ENCODE data around the gene TPCN1.

The TPCN1 gene

GRCh38 chr12:113287146-113287898, 66.1 kb downstream of the TPCN1 start:
- DNase-seq (ENCODE audit: low read depth) = no peak

- DNase-seq (ENCODE audit: low read depth) = no peak
These were observed 66.6 kb downstream of the TPCN1 start for GRCh38 chr12:113287899-113288282.

DNA sequence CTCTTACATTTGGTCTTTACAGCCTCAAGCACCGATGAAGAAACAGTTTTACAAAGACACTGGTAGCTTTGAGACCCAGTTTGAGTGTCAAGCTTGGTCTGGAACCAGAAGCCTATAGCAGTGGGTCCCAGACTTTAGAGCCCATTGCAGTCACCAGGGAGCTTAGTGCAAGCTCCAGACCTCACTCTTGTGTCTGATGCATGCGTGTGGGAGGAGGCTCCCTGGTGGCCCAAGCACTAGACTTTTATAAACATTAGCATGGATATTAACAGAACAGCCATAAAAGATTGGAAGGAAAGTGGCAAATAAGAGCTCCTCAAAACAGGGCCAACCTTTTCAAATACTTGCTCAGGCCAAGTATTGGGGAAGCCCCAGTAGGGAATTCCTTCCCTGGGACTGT, 68.1 kb downstream of the TPCN1 start:
- DNase-seq (ENCODE audit: low read depth) = no peak

DNA sequence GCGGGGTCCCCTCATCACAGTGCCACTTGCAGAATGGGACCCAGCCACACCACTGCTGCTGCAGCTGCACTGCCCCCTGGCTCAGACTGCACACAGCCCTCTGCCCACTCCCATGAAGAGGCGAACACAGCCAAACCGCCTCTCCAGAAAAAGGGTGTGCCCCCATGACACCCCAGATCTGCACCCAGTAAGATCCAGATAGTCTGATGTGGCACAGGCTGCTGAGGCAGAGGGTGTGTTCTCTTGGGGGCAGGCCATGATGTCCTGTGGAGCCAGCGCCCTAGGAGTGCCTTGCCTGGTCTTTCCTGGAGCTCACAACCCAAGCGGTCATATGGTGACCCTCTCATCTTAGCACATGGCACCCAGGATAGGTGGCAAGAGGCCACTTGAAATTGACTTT, 69.2 kb downstream of the TPCN1 start:
- no peak for DNase-seq (ENCODE audit: low read depth)

DNA sequence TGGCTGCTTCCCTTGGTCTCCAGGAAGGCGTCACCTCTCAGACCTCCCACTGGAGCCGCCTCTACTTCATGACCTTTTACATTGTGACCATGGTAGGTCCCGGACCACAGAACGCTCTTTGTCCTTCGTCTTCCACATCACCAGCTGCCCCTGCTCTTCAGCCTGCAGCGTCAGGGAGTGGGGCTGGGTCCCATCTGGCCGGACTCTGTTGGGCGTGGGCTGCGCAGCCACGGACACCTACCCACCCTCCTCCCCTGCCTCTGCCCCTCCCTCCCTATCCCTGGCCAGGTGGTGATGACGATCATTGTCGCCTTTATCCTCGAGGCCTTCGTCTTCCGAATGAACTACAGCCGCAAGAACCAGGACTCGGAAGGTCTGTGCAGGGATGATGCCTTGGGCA, 70.3 kb downstream of the TPCN1 start:
- no peak for DNase-seq (ENCODE audit: low read depth)

DNA sequence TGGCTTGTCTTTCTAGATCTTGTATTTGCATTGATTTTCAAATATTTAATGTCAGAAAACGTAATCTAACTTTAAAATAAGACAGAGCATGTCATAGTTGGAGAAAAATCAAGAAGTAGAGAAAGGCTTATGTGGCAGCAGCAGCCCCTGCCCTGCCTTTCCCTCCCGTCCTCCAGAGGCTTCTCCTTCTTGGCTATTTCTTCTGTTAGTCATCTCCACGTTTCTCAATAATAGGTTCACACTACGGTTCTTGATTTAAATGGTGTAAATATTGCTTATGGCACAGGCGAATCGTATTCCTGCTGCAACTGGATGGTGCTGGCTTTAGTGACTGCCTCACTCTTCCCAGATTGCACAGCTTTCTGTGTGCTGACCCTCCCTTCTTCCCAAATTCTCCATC, 70.8 kb downstream of the TPCN1 start:
- DNase-seq (ENCODE audit: low read depth) = no peak

GRCh38 chr12:113292547-113292946, 71.3 kb downstream of the TPCN1 start:
- no peak for DNase-seq (ENCODE audit: low read depth)

DNA sequence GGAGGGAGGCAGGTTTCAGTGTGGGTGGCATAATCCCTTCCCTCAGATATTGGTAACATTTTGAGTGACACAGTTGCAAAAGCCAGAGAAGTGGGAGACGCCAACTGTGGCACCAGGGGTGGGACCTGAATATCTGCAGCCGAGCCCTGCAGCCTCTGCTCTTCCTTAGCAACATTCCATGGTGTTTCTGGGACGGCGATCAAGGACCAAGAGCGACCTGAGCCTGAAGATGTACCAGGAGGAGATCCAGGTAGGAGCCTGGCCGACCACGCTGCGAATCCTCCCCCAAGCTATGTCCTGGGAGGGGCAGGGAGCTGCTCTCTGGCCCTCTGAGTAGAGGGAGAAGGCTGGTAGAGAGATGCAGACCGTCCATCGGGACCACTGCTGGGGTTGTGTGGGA, 71.8 kb downstream of the TPCN1 start:
- DNase-seq (ENCODE audit: low read depth) = no peak

- no peak for DNase-seq (ENCODE audit: low read depth)
These were observed 74.8 kb downstream of the TPCN1 start for GRCh38 chr12:113295886-113296556.

DNA sequence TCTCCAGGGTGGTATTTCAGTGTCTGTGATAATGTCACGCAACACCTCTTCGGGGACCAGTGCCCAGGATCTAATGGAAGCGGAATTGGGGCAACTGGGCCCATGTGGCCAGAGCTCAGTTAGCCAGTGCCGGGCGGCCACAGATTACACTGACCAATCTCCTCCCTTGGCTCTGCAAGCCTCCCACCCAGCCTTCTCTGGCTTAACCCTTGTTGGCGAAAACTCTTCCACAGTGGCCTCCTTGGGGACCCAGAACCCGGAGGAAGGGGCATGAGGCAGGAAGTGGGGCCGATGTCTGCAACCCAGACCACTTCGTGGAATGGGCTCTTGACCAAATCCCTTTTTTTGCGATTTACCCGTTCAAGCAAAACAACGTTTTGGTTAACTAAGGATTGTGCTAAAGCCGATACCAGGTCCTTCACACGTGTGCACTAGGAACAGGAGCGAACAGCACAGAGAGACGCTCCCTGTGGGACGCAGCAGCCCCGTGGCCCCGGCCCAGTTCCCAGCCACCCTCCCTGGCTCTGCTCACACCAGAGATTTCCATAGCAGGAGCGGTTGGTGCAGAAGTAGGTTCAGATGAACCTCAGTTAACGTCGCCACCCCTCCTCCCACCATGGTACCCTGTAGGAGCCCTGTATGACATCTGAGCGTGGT, 75.4 kb downstream of the TPCN1 start:
- DNase-seq (ENCODE audit: low read depth) = no peak

DNA sequence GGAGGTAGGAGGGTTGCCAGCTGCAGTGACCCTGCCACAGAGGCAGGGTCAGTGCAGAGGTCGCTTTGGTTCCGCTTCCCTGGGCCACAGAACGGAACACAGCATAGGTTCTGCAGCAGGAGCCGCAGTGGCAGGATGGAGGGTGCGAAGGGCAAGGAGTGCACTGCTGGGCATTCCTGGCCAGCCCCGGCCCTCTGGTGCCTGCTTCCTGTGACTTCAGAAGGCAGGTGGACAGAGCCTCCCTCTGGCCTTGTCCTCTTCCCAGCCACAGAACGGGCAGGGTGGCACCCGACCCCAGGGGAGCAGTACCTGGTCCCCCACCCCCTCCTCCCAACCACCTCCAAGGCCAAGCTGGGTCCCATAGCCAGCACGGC, 75.9 kb downstream of the TPCN1 start:
- no peak for DNase-seq (ENCODE audit: low read depth)

- DNase-seq (ENCODE audit: low read depth) = no peak
These were observed 76.6 kb downstream of the TPCN1 start for GRCh38 chr12:113297621-113298471.

DNA sequence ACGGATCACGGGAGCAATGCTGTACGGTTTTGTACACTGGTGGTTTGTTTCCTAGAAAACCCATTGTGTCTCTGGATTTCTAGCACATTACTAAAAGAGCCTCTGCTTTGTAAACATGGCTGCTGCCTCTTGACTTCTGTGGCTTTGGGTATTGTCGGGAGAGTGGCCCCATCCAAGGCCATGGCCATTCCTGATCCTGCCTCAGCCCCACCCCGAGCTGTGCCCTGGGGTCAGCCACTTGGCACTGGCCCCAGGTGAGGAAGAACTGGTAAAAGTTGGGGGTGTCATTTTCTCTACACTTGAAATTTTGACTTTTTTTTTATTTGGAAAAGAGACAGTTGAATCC, 77.2 kb downstream of the TPCN1 start:
- no peak for DNase-seq (ENCODE audit: low read depth)

DNA sequence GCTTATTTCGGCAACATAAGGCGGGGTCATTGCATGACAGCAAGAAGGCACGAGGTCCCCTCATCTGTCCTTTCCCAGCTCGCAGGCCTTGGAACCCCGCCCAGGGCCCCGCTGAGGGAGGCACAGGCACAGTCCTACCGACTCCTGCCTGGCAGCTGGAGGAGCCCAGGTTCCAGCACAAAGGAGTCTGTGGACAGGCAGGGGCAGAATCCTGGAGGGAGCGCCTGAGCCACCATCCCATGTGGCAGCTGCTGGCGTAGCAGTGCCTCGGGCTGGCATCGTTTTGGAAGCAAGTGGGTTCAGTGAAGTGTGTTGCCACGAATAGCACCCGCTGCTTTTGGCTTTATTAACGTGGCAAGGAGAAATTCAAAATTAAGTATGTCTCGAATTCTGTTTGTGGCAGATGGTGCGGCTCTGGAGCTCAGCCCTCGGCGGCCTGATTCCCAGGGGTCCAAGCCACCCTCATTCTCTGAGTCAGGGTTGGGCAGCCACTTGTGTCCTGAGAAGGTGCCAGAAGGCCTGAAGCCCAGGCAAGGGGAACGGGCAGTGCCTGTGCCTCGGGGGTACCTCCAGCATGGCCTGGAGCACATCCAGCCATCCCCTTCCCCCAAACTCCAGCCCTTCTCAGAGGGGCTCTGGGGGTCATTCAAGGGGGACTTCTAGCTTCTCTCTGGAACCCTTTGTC, 77.7 kb downstream of the TPCN1 start:
- DNase-seq (ENCODE audit: low read depth) = no peak

DNA sequence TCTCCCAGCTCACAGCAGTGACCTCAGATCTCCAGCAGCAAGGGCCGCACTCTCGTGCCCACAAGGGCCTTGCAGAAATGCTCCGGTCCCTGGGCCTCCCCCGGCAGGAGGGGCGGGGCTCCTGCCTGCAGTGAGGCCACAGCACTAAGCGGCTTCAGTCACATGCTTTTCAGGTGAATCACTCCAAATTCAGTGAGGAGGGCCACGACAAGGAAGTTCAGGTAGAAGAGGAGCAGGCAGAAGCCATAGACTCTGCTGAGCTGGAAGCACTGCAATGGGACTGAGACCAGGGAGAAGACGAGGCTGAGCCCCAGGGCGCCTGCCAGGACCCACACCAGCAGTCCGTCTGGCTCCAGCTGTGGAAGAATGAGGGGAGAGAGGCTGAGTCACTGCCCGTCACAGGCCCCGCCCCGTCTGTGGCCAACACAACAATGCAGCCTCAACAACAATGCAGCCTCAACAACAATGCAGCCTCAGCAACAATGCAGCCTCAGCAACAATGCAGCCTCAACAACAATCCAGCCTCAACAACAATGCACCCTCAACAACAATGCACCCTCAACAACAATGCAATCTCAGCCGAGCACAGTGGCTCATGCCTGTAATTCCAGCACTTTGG, 78.5 kb downstream of the TPCN1 start:
- no peak for DNase-seq (ENCODE audit: low read depth)

DNA sequence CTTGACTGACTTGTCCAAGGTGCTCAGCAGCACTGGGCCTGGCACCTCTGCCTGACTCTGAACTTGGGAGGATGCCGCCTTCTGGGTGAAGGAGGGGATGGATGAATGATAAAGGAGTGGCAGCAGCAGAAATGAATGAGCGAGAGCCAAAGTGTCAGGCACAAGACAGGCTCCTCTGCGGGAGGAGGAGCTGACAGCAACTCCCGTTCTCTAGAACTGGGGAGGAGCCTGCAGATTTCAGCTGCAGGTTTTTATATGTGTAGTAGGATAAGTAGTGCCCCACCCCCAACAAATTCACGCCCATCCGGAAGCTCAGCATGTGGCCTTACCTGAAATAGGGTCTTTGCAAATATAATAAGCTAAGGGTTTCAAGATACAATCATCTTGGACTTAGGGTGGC, 80.5 kb downstream of the TPCN1 start:
- no peak for DNase-seq (ENCODE audit: low read depth)

GRCh38 chr12:113302466-113302865, 81.2 kb downstream of the TPCN1 start:
- DNase-seq (ENCODE audit: low read depth) = no peak

- no peak for DNase-seq (ENCODE audit: low read depth)
These were observed 81.8 kb downstream of the TPCN1 start for GRCh38 chr12:113302886-113303640.

DNA sequence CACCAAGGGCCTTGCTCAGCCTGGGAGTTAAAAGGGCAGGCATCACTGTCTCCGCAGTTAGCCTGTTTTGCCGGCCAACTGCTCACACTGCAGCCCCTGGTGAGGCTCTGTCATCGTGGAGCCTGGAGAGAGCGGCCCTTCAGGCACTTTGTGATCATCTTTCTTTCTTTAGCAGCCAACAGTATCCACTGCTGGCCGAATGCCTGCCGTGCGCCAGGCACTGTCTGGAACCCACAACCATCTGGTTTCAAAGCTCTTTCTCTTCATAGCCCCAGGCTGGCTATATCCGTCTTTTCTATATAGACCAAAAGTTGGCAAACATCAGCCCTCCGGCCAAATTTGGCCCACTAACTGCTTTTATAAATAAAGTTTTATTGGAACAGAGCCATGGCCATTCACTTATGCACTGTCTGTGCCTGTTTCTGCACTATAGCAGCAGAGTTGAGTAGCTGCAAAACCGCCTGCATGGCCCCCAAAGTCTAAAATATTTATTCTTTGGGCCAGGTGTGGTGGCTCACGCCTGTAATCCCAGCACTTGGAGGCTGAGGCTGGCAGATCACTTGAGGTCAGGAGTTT, 84.1 kb downstream of the TPCN1 start:
- DNase-seq (ENCODE audit: low read depth) = no peak

GRCh38 chr12:113306382-113306781, 85.1 kb downstream of the TPCN1 start:
- DNase-seq (ENCODE audit: low read depth) = no peak
